HL-60 (cell line): Measurements from ENCODE around the gene ARL4D.

ENCODE experiments used
- POLR2AphosphoS5 ChIP-seq: IDR thresholded peaks from 2 replicates; pipeline ENCODE4 v1.6.1; 2012; ENCODE audit warnings: low read depth
- TF ChIP-seq, protein P1 (sequence below): IDR thresholded peaks from one replicate; pipeline ENCODE4 v1.5.1; 2011; ENCODE audit warnings: low read length, control low read depth, inconsistent platforms; ENCODE audit not compliant: insufficient read depth
- TF ChIP-seq, protein P2 (sequence below): IDR thresholded peaks from 2 replicates; pipeline ENCODE4 v1.6.1; 2012; ENCODE audit warnings: low read depth; ENCODE audit not compliant: insufficient replicate concordance

DNA sequence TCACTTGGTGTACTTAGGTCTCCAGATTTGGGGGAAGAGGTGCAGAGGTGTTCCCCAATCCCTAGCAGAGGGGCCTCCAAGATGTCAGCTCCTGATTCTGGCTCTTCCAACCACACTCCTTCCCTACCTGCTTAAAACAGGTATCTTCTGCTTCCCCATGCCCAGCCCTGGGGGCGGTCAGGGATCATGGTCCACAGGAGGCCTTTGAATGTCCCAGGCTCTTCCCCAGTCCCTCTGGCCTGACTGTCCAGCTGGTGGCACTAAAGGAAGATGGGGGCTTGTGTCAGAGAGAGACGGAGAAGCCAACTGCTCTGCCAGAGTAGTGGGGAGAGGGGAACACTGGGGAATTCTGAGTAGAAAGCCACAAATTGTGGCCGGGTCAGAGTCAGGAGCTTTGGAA, 3.8 kb downstream of the ARL4D start:
- TF ChIP-seq, protein P1, sequence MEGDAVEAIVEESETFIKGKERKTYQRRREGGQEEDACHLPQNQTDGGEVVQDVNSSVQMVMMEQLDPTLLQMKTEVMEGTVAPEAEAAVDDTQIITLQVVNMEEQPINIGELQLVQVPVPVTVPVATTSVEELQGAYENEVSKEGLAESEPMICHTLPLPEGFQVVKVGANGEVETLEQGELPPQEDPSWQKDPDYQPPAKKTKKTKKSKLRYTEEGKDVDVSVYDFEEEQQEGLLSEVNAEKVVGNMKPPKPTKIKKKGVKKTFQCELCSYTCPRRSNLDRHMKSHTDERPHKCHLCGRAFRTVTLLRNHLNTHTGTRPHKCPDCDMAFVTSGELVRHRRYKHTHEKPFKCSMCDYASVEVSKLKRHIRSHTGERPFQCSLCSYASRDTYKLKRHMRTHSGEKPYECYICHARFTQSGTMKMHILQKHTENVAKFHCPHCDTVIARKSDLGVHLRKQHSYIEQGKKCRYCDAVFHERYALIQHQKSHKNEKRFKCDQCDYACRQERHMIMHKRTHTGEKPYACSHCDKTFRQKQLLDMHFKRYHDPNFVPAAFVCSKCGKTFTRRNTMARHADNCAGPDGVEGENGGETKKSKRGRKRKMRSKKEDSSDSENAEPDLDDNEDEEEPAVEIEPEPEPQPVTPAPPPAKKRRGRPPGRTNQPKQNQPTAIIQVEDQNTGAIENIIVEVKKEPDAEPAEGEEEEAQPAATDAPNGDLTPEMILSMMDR = no peak
- TF ChIP-seq, protein P2, sequence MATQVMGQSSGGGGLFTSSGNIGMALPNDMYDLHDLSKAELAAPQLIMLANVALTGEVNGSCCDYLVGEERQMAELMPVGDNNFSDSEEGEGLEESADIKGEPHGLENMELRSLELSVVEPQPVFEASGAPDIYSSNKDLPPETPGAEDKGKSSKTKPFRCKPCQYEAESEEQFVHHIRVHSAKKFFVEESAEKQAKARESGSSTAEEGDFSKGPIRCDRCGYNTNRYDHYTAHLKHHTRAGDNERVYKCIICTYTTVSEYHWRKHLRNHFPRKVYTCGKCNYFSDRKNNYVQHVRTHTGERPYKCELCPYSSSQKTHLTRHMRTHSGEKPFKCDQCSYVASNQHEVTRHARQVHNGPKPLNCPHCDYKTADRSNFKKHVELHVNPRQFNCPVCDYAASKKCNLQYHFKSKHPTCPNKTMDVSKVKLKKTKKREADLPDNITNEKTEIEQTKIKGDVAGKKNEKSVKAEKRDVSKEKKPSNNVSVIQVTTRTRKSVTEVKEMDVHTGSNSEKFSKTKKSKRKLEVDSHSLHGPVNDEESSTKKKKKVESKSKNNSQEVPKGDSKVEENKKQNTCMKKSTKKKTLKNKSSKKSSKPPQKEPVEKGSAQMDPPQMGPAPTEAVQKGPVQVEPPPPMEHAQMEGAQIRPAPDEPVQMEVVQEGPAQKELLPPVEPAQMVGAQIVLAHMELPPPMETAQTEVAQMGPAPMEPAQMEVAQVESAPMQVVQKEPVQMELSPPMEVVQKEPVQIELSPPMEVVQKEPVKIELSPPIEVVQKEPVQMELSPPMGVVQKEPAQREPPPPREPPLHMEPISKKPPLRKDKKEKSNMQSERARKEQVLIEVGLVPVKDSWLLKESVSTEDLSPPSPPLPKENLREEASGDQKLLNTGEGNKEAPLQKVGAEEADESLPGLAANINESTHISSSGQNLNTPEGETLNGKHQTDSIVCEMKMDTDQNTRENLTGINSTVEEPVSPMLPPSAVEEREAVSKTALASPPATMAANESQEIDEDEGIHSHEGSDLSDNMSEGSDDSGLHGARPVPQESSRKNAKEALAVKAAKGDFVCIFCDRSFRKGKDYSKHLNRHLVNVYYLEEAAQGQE = no peak
- no peak for TF ChIP-seq POLR2AphosphoS5
